ENCODE data around the gene CLTCL1.

DNA sequence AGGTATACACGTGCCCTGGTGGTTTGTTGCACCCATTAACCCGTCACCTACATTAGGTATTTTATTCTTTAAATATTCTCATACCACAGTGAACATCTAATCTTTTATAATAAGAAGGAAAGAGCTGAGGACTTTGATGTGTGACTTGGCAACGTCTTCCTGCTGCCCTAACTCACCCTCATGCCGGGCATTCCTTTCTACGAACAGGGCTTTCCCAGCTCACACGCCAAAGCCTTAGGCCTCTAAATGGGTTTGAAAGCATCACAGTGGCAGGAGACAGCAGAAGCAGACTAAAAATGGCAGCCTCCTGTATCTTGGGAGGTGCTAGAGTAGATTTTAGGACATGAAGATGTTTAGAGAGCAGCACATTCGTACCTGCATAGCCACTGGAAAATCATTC lies 52.6 kb downstream of the CLTCL1 start:
- no peak for TF ChIP-seq ZNF384 (IDR thresholded peaks at IDR 0.05)
- no peak for TF ChIP-seq FOXM1 (IDR thresholded peaks at IDR 0.05; ENCODE audit: borderline replicate concordance)
- no peak for TF ChIP-seq BHLHE40 (IDR thresholded peaks at IDR 0.05; ENCODE audit: borderline replicate concordance)
- TF ChIP-seq CTBP1 (IDR thresholded peaks at IDR 0.05; ENCODE audit: borderline replicate concordance) = no peak
- no peak for TF ChIP-seq SUZ12 (IDR thresholded peaks at IDR 0.05)
- TF ChIP-seq FOXK2 (IDR thresholded peaks at IDR 0.05) = no peak
- no peak for TF ChIP-seq TARDBP (IDR thresholded peaks at IDR 0.05)
- no peak for TF ChIP-seq FOXA1 (IDR thresholded peaks at IDR 0.05)
- TF ChIP-seq ARNT (IDR thresholded peaks at IDR 0.05) = no peak
- TF ChIP-seq, protein P1, sequence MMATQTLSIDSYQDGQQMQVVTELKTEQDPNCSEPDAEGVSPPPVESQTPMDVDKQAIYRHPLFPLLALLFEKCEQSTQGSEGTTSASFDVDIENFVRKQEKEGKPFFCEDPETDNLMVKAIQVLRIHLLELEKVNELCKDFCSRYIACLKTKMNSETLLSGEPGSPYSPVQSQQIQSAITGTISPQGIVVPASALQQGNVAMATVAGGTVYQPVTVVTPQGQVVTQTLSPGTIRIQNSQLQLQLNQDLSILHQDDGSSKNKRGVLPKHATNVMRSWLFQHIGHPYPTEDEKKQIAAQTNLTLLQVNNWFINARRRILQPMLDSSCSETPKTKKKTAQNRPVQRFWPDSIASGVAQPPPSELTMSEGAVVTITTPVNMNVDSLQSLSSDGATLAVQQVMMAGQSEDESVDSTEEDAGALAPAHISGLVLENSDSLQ (IDR thresholded peaks at IDR 0.05) = no peak
- TF ChIP-seq SP1 (IDR thresholded peaks at IDR 0.05) = no peak

Measured in HEK293T (cell line).